Peyer's patch (tissue), 4 donors: ENCODE data around the gene LDLRAD4. TPM values are rescaled to one million over a fixed set of nuclear protein-coding genes. Genes with fewer than 3 reads are reported as not detected.
A peak's percentile ranks its signal among the peaks of the same experiment; 100 is the strongest.
"Not testable (repeated sequence)": the region's sequence is repeated elsewhere in the genome, so short reads cannot be mapped to it uniquely, and the experiment has no call there.

ENCODE experiments used
- DNase-seq, 3 donors: peaks; one replicate each; pipeline ENCODE4 v3.0.0-alpha.2; 2017 to 2019
- H3K27ac ChIP-seq, 4 donors: fragments of 200-600 bp; sonication (generic); one replicate each; pipeline ENCODE4 v1.5.1; 2016 to 2019
- H3K27me3 ChIP-seq, 2 donors: fragments of 200-600 bp; sonication (generic); one replicate each; pipeline ENCODE4 v1.5.1; 2019
- H3K36me3 ChIP-seq, 3 donors: fragments of 200-600 bp; sonication (generic); one replicate each; pipeline ENCODE4 v1.5.1; 2016 to 2019
- H3K4me1 ChIP-seq, 4 donors: fragments of 200-600 bp; sonication (generic); one replicate each; pipeline ENCODE4 v1.5.1; 2016 to 2019
- H3K4me3 ChIP-seq, 4 donors: fragments of 200-600 bp; sonication (generic); 1 replicate in 3 of 4; 2 replicates in 1 of 4; pipeline ENCODE4 v1.5.1; 2016 to 2019; ENCODE audit warnings: mild to moderate bottlenecking in 1 of 4
- H3K9me3 ChIP-seq, 4 donors: fragments of 200-600 bp; sonication (generic); one replicate each; pipeline ENCODE4 v1.5.1; 2016 to 2019; ENCODE audit warnings: mild to moderate bottlenecking in 1 of 4
- CTCF ChIP-seq, 6 experiments: fragments of 450-650 bp in 4 of 6; fragments of 200-600 bp in 2 of 6; sonication (generic) in 1 of 6; IDR thresholded peaks; one replicate each; pipeline ENCODE4 v1.5.1; 2017 to 2019; ENCODE audit warnings: antibody characterized with exemption in 6 of 6, mild to moderate bottlenecking in 3 of 6, moderate library complexity in 1 of 6
- POLR2A ChIP-seq, 2 donors: fragments of 450-650 bp; IDR thresholded peaks; one replicate each; pipeline ENCODE4 v1.5.1; 2017; ENCODE audit warnings: antibody characterized with exemption in 2 of 2, mild to moderate bottlenecking in 2 of 2, moderate library complexity in 2 of 2
- total RNA-seq, 4 donors: library from RNA; depleted of rRNA; stranded (reverse); fragments of >200 nt; gene quantifications; one replicate each; pipeline ENCODE4 v1.1.0, GENCODE V29; 2016

LDLRAD4 gene
- total RNA-seq, 4 donors from 2014 or later: 24.8 to 128 (median 50.0) TPM

- H3K27me3 ChIP-seq: no peaks in the 10 kb centered on the region
- peak in 2 of 3 donors; percentile 23 to 26 for DNase-seq
- no peak overlapping the region for H3K4me3 ChIP-seq
- H3K4me1 ChIP-seq: peaks cover 0 to 33% (median 0%) of the 10 kb centered on the region in 4 donors
- H3K27ac ChIP-seq: peak overlapping the region in 1 of 4 donors; percentile 53
- no peaks in the 10 kb centered on the region for H3K36me3 ChIP-seq
- TF ChIP-seq POLR2A (IDR thresholded peaks at IDR 0.05) (no peak), CTCF (IDR thresholded peaks at IDR 0.05) (no peak)
- no peaks in the 10 kb centered on the region for H3K9me3 ChIP-seq
These were observed 42.5 kb downstream of the LDLRAD4 start for GRCh38 chr18:13260935-13261640.

DNA sequence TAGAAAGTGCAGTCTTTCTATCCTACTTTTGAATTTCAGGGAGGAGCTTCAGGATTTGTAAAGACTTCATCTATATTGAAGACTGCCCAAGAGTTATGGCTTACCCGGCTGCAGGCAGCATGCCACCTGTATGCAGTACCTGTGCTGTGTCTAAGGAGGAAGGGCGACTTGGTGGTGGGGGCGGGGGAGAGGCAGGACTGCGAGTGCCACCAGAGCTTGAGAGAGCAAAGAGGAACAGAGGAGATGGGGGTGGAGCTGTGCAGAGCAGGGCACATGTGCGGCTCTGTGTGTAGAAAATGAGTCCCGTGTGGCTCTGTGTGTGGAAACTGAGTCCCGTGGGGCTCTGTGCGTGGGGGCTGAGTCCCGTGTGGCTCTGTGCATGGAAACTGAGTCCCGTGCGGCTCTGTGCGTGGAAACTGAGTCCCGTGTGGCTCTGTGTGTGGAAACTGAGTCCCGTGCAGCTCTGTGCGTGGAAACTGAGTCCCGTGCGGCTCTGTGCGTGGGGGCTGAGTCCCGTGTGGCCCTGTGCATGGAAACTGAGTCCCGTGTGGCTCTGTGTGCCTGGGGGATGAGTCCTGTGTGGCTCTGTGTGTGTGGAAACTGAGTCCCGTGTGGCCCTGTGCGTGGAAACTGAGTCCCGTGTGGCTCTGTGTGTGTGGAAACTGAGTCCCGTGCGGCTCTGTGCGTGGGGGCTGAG, 43.2 kb downstream of the LDLRAD4 start:
- no peak overlapping the region for H3K4me3 ChIP-seq
- H3K9me3 ChIP-seq: no peaks in the 10 kb centered on the region
- peak overlapping the region in 1 of 4 donors; percentile 46 for H3K27ac ChIP-seq
- H3K36me3 ChIP-seq: no peaks in the 10 kb centered on the region
- H3K4me1 ChIP-seq: peaks cover 0 to 33% (median 0%) of the 10 kb centered on the region in 4 donors
- TF ChIP-seq POLR2A (IDR thresholded peaks at IDR 0.05) (no peak), CTCF (IDR thresholded peaks at IDR 0.05) (no peak)
- DNase-seq: peak in 2 of 3 donors; percentile 36 to 46
- H3K27me3 ChIP-seq: no peaks in the 10 kb centered on the region

GRCh38 chr18:13262358-13262680, 43.8 kb downstream of the LDLRAD4 start:
- H3K4me3 ChIP-seq, H3K36me3 ChIP-seq, DNase-seq, H3K27me3 ChIP-seq, H3K9me3 ChIP-seq, H3K27ac ChIP-seq: not testable (repeated sequence)
- peaks cover 0 to 33% (median 0%) of the 10 kb centered on the region in 4 donors for H3K4me1 ChIP-seq

GRCh38 chr18:13262839-13263691, 44.5 kb downstream of the LDLRAD4 start:
- peak in 1 of 3 donors; percentile 37 for DNase-seq
- H3K27ac ChIP-seq: peak overlapping the region in 1 of 4 donors; percentile 35
- H3K4me1 ChIP-seq: peaks cover 0 to 40% (median 0%) of the 10 kb centered on the region in 4 donors
- H3K9me3 ChIP-seq: no peaks in the 10 kb centered on the region
- H3K27me3 ChIP-seq: no peaks in the 10 kb centered on the region
- no peaks in the 10 kb centered on the region for H3K36me3 ChIP-seq
- H3K4me3 ChIP-seq: no peak overlapping the region
- TF ChIP-seq CTCF (IDR thresholded peaks at IDR 0.05) (no peak), POLR2A (IDR thresholded peaks at IDR 0.05) (no peak)

- Histone ChIP-seq H3K27ac (peak overlapping the region in 1 of 4 donors; percentile 57), H3K4me1 (peaks cover 0 to 48% (median 0%) of the 10 kb centered on the region in 4 donors)
- TF ChIP-seq POLR2A (IDR thresholded peaks at IDR 0.05) (no peak), CTCF (IDR thresholded peaks at IDR 0.05) (no peak)
These were observed 45.8 kb downstream of the LDLRAD4 start for GRCh38 chr18:13264091-13265007.

More at GRCh38 chr18:13264091-13265007, 45.8 kb downstream of the LDLRAD4 start:
- no peaks in the 10 kb centered on the region for H3K36me3 ChIP-seq
- H3K9me3 ChIP-seq: no peaks in the 10 kb centered on the region
- H3K4me3 ChIP-seq: no peak overlapping the region
- no peaks in the 10 kb centered on the region for H3K27me3 ChIP-seq
- peak in 1 of 3 donors; percentile 36 for DNase-seq
